Panc1 (cell line): ENCODE data around the gene TRIL.

ENCODE experiments used
- TCF7L2 ChIP-seq: IDR thresholded peaks from 2 replicates; pipeline ENCODE4 v1.6.1; 2011; ENCODE audit warnings: mild to moderate bottlenecking, low read depth, low read length, inconsistent platforms
- TF ChIP-seq, protein P1 (sequence below): fragments of 450-650 bp; IDR thresholded peaks from 2 replicates; pipeline ENCODE4 v1.5.1; 2017; ENCODE audit warnings: mild to moderate bottlenecking
- TF ChIP-seq, protein P2 (sequence below), 2 experiments: IDR thresholded peaks; 2 replicates each; pipeline ENCODE4 v1.6.1; 2011 to 2012; ENCODE audit warnings: low read depth in 2 of 2, control low read depth in 1 of 2, low read length in 1 of 2, mild to moderate bottlenecking in 1 of 2, moderate library complexity in 1 of 2; ENCODE audit not compliant: insufficient read depth in 1 of 2

DNA sequence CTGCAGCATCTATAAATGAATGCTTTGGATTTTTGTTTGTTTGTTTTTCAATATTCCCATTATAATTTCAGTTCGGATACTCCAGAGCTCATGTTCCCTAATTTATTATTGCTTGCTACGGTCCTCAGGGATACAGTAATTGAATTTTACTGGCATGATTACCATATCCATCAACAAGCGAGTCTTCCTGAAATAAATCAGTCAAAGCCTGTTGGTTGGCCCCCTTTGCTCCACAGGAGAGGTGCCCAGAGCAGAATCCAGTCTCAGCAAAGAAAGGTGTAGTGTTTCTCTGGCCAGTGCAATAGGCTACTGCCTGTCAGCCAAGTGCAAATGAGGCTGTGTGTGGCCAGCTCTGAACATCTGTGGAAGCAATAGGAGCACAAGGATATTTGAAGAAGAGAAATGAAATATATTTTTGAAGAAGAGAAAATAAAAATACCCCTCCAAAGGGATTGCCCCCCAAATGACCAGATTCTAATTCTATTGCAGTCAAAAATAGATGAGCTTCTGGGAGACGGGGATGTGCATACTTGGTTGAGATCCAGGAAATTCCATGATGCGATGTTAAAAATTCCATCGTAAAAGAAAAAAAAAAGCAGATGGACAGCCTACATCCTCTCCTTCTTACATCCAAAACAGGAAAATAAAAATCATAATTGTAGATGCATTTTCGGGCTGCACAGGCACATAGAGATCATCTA lies 18.1 kb downstream of the TRIL start:
- TF ChIP-seq, protein P1, sequence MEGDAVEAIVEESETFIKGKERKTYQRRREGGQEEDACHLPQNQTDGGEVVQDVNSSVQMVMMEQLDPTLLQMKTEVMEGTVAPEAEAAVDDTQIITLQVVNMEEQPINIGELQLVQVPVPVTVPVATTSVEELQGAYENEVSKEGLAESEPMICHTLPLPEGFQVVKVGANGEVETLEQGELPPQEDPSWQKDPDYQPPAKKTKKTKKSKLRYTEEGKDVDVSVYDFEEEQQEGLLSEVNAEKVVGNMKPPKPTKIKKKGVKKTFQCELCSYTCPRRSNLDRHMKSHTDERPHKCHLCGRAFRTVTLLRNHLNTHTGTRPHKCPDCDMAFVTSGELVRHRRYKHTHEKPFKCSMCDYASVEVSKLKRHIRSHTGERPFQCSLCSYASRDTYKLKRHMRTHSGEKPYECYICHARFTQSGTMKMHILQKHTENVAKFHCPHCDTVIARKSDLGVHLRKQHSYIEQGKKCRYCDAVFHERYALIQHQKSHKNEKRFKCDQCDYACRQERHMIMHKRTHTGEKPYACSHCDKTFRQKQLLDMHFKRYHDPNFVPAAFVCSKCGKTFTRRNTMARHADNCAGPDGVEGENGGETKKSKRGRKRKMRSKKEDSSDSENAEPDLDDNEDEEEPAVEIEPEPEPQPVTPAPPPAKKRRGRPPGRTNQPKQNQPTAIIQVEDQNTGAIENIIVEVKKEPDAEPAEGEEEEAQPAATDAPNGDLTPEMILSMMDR: no peak
- no peak for TF ChIP-seq TCF7L2
- TF ChIP-seq, protein P2, sequence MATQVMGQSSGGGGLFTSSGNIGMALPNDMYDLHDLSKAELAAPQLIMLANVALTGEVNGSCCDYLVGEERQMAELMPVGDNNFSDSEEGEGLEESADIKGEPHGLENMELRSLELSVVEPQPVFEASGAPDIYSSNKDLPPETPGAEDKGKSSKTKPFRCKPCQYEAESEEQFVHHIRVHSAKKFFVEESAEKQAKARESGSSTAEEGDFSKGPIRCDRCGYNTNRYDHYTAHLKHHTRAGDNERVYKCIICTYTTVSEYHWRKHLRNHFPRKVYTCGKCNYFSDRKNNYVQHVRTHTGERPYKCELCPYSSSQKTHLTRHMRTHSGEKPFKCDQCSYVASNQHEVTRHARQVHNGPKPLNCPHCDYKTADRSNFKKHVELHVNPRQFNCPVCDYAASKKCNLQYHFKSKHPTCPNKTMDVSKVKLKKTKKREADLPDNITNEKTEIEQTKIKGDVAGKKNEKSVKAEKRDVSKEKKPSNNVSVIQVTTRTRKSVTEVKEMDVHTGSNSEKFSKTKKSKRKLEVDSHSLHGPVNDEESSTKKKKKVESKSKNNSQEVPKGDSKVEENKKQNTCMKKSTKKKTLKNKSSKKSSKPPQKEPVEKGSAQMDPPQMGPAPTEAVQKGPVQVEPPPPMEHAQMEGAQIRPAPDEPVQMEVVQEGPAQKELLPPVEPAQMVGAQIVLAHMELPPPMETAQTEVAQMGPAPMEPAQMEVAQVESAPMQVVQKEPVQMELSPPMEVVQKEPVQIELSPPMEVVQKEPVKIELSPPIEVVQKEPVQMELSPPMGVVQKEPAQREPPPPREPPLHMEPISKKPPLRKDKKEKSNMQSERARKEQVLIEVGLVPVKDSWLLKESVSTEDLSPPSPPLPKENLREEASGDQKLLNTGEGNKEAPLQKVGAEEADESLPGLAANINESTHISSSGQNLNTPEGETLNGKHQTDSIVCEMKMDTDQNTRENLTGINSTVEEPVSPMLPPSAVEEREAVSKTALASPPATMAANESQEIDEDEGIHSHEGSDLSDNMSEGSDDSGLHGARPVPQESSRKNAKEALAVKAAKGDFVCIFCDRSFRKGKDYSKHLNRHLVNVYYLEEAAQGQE (IDR thresholded peaks at IDR 0.05; ENCODE audit: insufficient read depth in 1 of 2, low read depth in 2 of 2, low read length in 1 of 2): no peak
